ENCODE measurements around the gene SPINT3. TPM values are rescaled to one million over a fixed set of nuclear protein-coding genes. Genes with fewer than 3 reads are reported as not detected.
"Not testable (repeated sequence)": the region's sequence is repeated elsewhere in the genome, so short reads cannot be mapped to it uniquely, and the experiment has no call there.

The SPINT3 gene
- total RNA-seq, 2 experiments from 2014 or later = not detected

DNA sequence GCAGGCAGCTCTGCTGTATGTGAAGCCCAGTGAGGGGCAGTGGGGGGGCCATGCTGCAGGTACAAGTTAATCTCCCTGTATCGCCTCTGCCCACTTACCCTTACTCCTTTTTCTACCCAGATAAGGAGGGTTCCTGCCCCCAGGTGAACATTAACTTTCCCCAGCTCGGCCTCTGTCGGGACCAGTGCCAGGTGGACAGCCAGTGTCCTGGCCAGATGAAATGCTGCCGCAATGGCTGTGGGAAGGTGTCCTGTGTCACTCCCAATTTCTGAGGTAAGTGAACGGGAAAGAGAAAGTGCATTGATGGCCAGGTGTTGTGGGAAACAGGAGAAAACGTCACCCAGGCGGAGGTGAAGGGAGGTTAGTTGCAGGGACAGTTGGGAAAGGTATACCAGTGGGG, 35.6 kb downstream of the SPINT3 start:
- no peak overlapping the region for H3K27ac ChIP-seq (ENCODE audit: low read depth in 1 of 2, low read length in 2 of 2)
- DNase-seq (no peak), ATAC-seq (ENCODE audit: poor library complexity) (no peak)
- TF ChIP-seq, protein P1, sequence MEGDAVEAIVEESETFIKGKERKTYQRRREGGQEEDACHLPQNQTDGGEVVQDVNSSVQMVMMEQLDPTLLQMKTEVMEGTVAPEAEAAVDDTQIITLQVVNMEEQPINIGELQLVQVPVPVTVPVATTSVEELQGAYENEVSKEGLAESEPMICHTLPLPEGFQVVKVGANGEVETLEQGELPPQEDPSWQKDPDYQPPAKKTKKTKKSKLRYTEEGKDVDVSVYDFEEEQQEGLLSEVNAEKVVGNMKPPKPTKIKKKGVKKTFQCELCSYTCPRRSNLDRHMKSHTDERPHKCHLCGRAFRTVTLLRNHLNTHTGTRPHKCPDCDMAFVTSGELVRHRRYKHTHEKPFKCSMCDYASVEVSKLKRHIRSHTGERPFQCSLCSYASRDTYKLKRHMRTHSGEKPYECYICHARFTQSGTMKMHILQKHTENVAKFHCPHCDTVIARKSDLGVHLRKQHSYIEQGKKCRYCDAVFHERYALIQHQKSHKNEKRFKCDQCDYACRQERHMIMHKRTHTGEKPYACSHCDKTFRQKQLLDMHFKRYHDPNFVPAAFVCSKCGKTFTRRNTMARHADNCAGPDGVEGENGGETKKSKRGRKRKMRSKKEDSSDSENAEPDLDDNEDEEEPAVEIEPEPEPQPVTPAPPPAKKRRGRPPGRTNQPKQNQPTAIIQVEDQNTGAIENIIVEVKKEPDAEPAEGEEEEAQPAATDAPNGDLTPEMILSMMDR (IDR thresholded peaks at IDR 0.05) = no peak
- no peaks in the 10 kb centered on the region for H3K36me3 ChIP-seq (ENCODE audit: insufficient read depth, low read length)
- CTCF ChIA-PET = no interaction called here
- no peak overlapping the region for H3K4me3 ChIP-seq (ENCODE audit: low read length)
- no peaks in the 10 kb centered on the region for H3K4me1 Mint-ChIP-seq (ENCODE audit: low read depth)
- H3K9me3 Mint-ChIP-seq = no peaks in the 10 kb centered on the region
- H3K36me3 Mint-ChIP-seq (ENCODE audit: low read depth) = no peaks in the 10 kb centered on the region
- no peaks in the 10 kb centered on the region for H3K4me1 ChIP-seq (ENCODE audit: insufficient read depth, low read length)
- peaks cover 20 to 31% of the 10 kb centered on the region in 2 experiments for H3K27me3 ChIP-seq (ENCODE audit: control insufficient read depth in 1 of 2, insufficient read depth in 2 of 2, low read length in 2 of 2)
- no peak overlapping the region for H3K4me3 Mint-ChIP-seq
- peaks cover 56% of the 10 kb centered on the region for H3K27me3 Mint-ChIP-seq
- intact Hi-C loops (cut with DNase I, micrococcal nuclease) = no loop called here
- peaks cover 0 to 13% of the 10 kb centered on the region in 2 experiments for H3K9me3 ChIP-seq (ENCODE audit: control insufficient read depth in 1 of 2, insufficient read depth in 1 of 2, low read length in 2 of 2)
- POLR2A ChIA-PET = no interaction called here
- no peak overlapping the region for H3K27ac Mint-ChIP-seq

DNA sequence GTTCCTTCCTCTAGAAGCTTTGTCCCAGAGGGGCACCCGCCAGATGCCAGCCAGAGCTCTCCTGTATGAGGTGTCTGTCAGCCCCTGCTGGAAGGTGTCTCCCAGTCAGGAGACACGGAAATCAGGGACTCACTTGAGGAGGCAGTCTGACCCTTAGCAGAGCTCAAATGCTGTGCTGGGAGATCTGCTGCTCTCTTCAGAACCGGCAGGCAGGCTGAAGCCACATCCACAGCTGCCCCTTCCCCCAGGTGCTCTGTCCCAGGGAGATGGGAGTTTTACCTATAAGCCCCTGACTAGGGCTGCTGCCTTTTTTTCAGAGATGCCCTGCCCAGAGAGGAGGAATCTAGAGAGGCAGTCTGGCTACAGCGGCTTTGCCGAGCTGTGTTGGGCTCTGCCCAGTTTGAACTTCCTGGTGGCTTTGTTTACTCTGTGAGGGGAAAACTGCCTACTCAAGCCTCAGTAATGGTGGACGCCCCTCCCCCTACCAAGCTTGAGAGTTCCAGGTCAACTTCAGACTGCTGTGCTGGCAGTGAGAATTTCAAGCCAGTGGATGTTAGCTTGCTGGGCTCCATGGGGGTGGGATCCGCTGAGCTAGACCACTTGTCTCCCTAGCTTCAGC, 37.8 kb downstream of the SPINT3 start:
- H3K27ac Mint-ChIP-seq; ATAC-seq (ENCODE audit: poor library complexity); H3K36me3 Mint-ChIP-seq (ENCODE audit: low read depth); POLR2A ChIA-PET; H3K4me1 ChIP-seq (ENCODE audit: insufficient read depth, low read length); H3K4me1 Mint-ChIP-seq (ENCODE audit: low read depth); H3K27ac ChIP-seq (ENCODE audit: low read depth in 1 of 2, low read length in 2 of 2); H3K9me3 Mint-ChIP-seq; DNase-seq; H3K36me3 ChIP-seq (ENCODE audit: insufficient read depth, low read length); intact Hi-C loops (cut with DNase I, micrococcal nuclease); CTCF ChIA-PET; H3K4me3 Mint-ChIP-seq; H3K4me3 ChIP-seq (ENCODE audit: low read length): not testable (repeated sequence)
- peaks cover 0 to 13% of the 10 kb centered on the region in 2 experiments for H3K9me3 ChIP-seq (ENCODE audit: control insufficient read depth in 1 of 2, insufficient read depth in 1 of 2, low read length in 2 of 2)
- peaks cover 39% of the 10 kb centered on the region for H3K27me3 Mint-ChIP-seq
- H3K27me3 ChIP-seq (ENCODE audit: control insufficient read depth in 1 of 2, insufficient read depth in 2 of 2, low read length in 2 of 2) = peaks cover 20 to 25% of the 10 kb centered on the region in 2 experiments

DNA sequence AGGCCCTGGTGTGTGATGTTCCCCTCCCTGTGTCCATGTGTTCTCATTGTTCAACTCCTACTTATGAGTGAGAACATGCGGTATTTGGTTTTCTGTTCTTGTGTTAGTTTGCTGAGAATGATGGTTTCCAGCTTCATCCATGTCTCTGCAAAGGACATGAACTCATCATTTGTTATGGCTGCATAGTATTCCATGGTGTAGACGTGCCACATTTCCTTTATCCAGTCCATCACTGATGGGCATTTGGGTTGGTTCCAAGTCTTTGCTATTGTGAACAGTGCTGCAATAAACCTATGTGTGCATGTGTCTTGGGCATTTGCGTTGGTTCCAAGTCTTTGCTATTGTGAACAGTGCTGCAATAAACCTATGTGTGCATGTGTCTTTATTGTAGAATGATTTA, 43.1 kb downstream of the SPINT3 start:
- ATAC-seq (ENCODE audit: poor library complexity); H3K36me3 ChIP-seq (ENCODE audit: insufficient read depth, low read length); intact Hi-C loops (cut with DNase I, micrococcal nuclease); CTCF ChIA-PET; H3K9me3 Mint-ChIP-seq; POLR2A ChIA-PET; DNase-seq; H3K27me3 Mint-ChIP-seq; H3K36me3 Mint-ChIP-seq (ENCODE audit: low read depth); H3K4me3 ChIP-seq (ENCODE audit: low read length); H3K27ac ChIP-seq (ENCODE audit: low read depth in 1 of 2, low read length in 2 of 2); H3K9me3 ChIP-seq (ENCODE audit: control insufficient read depth in 1 of 2, insufficient read depth in 1 of 2, low read length in 2 of 2); H3K4me1 Mint-ChIP-seq (ENCODE audit: low read depth); H3K27ac Mint-ChIP-seq: not testable (repeated sequence)
- peaks cover 42 to 44% of the 10 kb centered on the region in 2 experiments for H3K27me3 ChIP-seq (ENCODE audit: control insufficient read depth in 1 of 2, insufficient read depth in 2 of 2, low read length in 2 of 2)
- peak overlapping the region; percentile 31 for H3K4me3 Mint-ChIP-seq
- H3K4me1 ChIP-seq (ENCODE audit: insufficient read depth, low read length) = peaks cover 16% of the 10 kb centered on the region

DNA sequence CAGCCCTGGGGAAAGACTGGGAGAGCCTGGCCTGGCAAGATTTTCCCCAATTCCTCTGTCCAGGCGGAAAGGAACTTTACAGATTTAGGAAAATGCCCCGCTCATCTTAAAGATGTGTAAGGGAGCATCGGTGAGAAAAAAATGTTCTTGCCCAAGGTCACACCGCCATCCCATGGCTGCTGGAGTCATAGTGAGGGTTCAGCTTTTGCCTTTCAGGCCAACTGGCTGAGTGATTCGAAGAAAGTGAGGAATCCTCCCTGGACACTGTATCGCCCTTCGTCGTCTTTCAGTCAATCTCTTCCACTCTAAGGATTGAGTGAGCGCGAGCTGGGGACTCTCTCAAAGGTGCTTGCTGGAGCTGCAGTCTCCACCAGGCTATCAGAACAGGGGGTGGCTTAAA, 44.5 kb downstream of the SPINT3 start:
- Mint-ChIP-seq H3K27me3 (no peaks in the 10 kb centered on the region), H3K4me3 (peak overlapping the region; percentile 42), H3K4me1 (ENCODE audit: low read depth) (peaks cover 5% of the 10 kb centered on the region), H3K9me3 (no peaks in the 10 kb centered on the region), H3K27ac (no peak overlapping the region), H3K36me3 (ENCODE audit: low read depth) (no peaks in the 10 kb centered on the region)
- peaks cover 0 to 7% of the 10 kb centered on the region in 2 experiments for H3K9me3 ChIP-seq (ENCODE audit: control insufficient read depth in 1 of 2, insufficient read depth in 1 of 2, low read length in 2 of 2)
- ATAC-seq (ENCODE audit: poor library complexity) (no peak), DNase-seq (peak in 1 of 14 experiments; percentile 13)
- peaks cover 16% of the 10 kb centered on the region for H3K4me1 ChIP-seq (ENCODE audit: insufficient read depth, low read length)
- H3K36me3 ChIP-seq (ENCODE audit: insufficient read depth, low read length) = no peaks in the 10 kb centered on the region
- TF ChIP-seq, protein P1 (IDR thresholded peaks at IDR 0.05) = no peak
- H3K27me3 ChIP-seq (ENCODE audit: control insufficient read depth in 1 of 2, insufficient read depth in 2 of 2, low read length in 2 of 2) = peaks cover 42 to 52% of the 10 kb centered on the region in 2 experiments
- ChIA-PET CTCF (no interaction called here), POLR2A (no interaction called here)
- intact Hi-C loops (cut with DNase I, micrococcal nuclease) = no loop called here
- H3K4me3 ChIP-seq (ENCODE audit: low read length) = peak overlapping the region; percentile 40
- no peak overlapping the region for H3K27ac ChIP-seq (ENCODE audit: low read depth in 1 of 2, low read length in 2 of 2)

All from CD4-positive, alpha-beta T cell (primary cell).